Progenitor cell of endocrine pancreas (in vitro differentiated cells): ENCODE data around the gene KLHL17. TPM values are rescaled to one million over a fixed set of nuclear protein-coding genes. Genes with fewer than 3 reads are reported as not detected.

Experiments
- DNase-seq: peaks from one replicate; pipeline ENCODE4 v3.0.0; 2021; ENCODE audit warnings: low spot score; ENCODE audit not compliant: unreplicated experiment
- H3K27ac Mint-ChIP-seq: 2 replicates; pipeline ENCODE4 v1.8.0; 2021; ENCODE audit warnings: mild to moderate bottlenecking, moderate library complexity, mixed read lengths
- H3K27me3 Mint-ChIP-seq: 2 replicates; pipeline ENCODE4 v1.8.0; 2021; ENCODE audit warnings: mixed read lengths
- H3K36me3 Mint-ChIP-seq: 2 replicates; pipeline ENCODE4 v1.8.0; 2022; ENCODE audit warnings: mixed read lengths; ENCODE audit not compliant: insufficient read depth
- H3K4me1 Mint-ChIP-seq: 2 replicates; pipeline ENCODE4 v1.8.0; 2021; ENCODE audit warnings: low read depth, mixed read lengths
- H3K4me3 Mint-ChIP-seq: 2 replicates; pipeline ENCODE4 v1.8.0; 2021; ENCODE audit warnings: low read depth, mild to moderate bottlenecking, moderate library complexity, mixed read lengths
- H3K9me3 Mint-ChIP-seq: 2 replicates; pipeline ENCODE4 v1.8.0; 2021; ENCODE audit warnings: low read depth, mixed read lengths
- CTCF ChIP-seq: fragments of 200-600 bp; sonication (generic); IDR thresholded peaks from one replicate; pipeline ENCODE4 v1.5.0; 2021; ENCODE audit warnings: antibody characterized with exemption, mild to moderate bottlenecking; ENCODE audit not compliant: unreplicated experiment
- total RNA-seq: library from RNA; stranded (reverse); gene quantifications from 2 replicates; pipeline ENCODE4 v1.2.1, GENCODE V29; 2021

KLHL17 gene
- total RNA-seq, 1 donor from 2014 or later, result 45.3 TPM

DNA sequence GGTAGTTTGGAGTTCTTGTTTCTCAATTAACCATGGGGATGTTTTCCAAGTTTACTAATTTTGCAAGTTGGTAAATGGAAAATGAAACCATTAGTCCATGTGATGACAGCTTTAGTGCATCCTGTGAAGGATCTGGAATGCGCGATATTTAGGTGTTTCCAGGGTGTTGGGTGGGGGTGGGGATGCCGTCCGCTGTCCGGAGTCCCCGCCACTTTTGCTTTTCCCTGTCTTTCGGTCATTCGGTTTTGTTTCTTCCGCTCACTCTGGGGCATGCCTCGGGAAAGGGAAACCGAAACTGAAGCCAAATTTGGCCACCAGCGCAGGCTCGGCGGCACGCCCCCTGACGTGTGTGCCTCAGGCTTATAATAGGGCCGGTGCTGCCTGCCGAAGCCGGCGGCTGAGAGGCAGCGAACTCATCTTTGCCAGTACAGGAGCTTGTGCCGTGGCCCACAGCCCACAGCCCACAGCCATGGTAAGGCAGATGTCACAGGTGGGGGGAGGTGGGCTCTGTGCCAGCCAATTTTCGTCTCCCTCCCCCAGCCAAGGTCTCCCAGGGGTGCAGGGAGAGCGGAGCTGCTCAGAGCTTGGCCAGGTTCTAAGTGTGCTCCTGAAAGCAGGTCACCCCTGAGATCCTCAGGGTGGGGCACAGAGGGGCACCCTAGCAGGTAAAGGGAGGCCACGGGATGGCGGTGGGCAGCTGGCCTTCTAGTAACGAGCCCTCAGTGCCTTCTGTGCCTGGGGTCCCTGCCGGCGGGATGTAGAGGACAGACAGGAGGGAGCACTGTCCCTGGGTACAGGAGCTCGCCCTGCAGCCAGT is 52.9 kb downstream of the KLHL17 start, which contains the start of gene ISG15:
Gene ISG15, plus strand, starts transcription at position 393 of the 817 bp plus-strand sequence. Its CDS starts 77 bp downstream, at position 470.
- H3K27me3 Mint-ChIP-seq, result peaks cover 3% of the 10 kb centered on the region
- peaks cover 4% of the 10 kb centered on the region for H3K9me3 Mint-ChIP-seq
- H3K4me3 Mint-ChIP-seq, result peak within 1 kb of the TSS; percentile 77
- peak; percentile 42 for DNase-seq
- TF ChIP-seq CTCF, result no peak
- peaks cover 8% of the 10 kb centered on the region for H3K36me3 Mint-ChIP-seq
- H3K4me1 Mint-ChIP-seq, result peaks cover 13% of the 10 kb centered on the region
- H3K27ac Mint-ChIP-seq, result peak within 1 kb of the TSS; percentile 92

DNA sequence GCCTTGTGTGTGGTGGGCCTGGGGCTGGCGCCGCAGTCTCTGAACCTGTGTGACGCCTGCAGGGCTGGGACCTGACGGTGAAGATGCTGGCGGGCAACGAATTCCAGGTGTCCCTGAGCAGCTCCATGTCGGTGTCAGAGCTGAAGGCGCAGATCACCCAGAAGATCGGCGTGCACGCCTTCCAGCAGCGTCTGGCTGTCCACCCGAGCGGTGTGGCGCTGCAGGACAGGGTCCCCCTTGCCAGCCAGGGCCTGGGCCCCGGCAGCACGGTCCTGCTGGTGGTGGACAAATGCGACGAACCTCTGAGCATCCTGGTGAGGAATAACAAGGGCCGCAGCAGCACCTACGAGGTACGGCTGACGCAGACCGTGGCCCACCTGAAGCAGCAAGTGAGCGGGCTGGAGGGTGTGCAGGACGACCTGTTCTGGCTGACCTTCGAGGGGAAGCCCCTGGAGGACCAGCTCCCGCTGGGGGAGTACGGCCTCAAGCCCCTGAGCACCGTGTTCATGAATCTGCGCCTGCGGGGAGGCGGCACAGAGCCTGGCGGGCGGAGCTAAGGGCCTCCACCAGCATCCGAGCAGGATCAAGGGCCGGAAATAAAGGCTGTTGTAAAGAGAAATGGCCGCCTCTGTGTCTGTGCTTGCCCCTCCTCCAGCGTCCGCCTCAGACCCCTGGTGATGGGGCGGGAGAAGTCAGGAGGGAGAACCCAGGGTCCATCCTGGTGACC is 53.7 kb downstream of the KLHL17 start:
- TF ChIP-seq CTCF, result no peak
- Mint-ChIP-seq H3K27ac (peak overlapping the region; percentile 92), H3K4me3 (peak overlapping the region; percentile 77), H3K36me3 (peaks cover 6% of the 10 kb centered on the region), H3K4me1 (peaks cover 13% of the 10 kb centered on the region), H3K27me3 (peaks cover under 1% of the 10 kb centered on the region), H3K9me3 (peaks cover 4% of the 10 kb centered on the region)
- peak; percentile 10 for DNase-seq

DNA sequence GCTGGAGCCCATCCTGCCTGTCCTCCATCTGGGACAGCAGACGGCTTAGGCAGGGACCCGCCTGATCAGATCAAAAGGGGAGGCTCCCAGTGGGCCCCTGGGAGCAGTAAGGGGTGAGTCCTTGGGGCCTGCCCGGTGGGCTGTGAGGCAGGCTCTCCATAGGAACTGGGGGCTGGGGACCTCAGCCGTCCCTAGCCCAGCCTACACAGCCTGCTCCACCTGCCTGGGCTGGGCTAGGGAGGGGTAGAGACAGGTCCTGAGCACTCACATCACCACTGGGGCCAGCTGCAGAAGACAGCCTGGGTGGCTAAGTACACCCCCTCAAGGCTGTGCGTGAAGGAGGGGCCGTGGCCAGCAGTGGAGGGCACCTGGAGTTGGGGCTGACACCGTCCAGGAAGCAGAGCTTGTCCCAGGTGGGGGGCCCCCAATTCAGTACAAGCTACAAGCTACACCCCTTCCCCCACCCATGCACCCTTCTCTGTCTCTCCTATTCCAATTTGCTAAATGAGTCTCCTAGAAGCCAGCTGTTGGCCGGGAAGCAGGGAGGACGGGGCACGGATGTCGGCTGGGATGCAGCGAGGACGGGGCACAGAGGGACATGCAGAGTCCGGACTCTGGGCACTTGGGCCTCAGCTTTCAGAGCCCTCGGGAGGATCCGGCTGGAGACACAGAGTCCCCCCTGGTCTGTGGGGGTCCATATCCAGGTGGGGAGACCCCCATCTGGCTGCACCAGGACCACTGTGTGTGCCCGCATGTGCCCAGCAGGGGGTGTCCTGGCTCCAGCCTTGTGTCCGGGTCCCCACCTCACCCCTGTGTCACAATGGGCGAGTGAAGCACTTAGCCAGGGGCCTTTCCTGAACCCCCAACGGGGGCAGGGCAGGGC is 54.7 kb downstream of the KLHL17 start:
- H3K4me3 Mint-ChIP-seq, result no peak overlapping the region
- H3K36me3 Mint-ChIP-seq, result peaks cover 5% of the 10 kb centered on the region
- H3K27ac Mint-ChIP-seq, result no peak overlapping the region
- peak; percentile 43 for TF ChIP-seq CTCF
- no peak for DNase-seq
- H3K4me1 Mint-ChIP-seq, result peaks cover 13% of the 10 kb centered on the region
- no peaks in the 10 kb centered on the region for H3K27me3 Mint-ChIP-seq
- H3K9me3 Mint-ChIP-seq, result peaks cover 4% of the 10 kb centered on the region

Other genes starting within 250 kb of the KLHL17 start
- gene SAMD11, start 36.7 kb upstream of the KLHL17 start, total RNA-seq, result 42.9 and 53.9 TPM in 2 replicates
- 71.9 and 78.2 TPM in 2 replicates for gene NOC2L, start 1.3 kb upstream of the KLHL17 start, total RNA-seq
- gene PLEKHN1, start 5.9 kb downstream of the KLHL17 start, total RNA-seq, result 1.1 and 1.9 TPM in 2 replicates
- not detected in 2 replicates for gene PERM1, start 21.5 kb downstream of the KLHL17 start, total RNA-seq
- 83.8 and 87.4 TPM in 2 replicates for gene HES4, start 39.5 kb downstream of the KLHL17 start, total RNA-seq
- 13.6 and 14.3 TPM in 2 replicates for gene ISG15, start 52.9 kb downstream of the KLHL17 start, total RNA-seq
- 330 and 335 TPM in 2 replicates for gene AGRN, start 59.5 kb downstream of the KLHL17 start, total RNA-seq
- gene RNF223, start 113.7 kb downstream of the KLHL17 start, total RNA-seq, result not detected in 2 replicates
- 21.3 and 23.2 TPM in 2 replicates for gene C1orf159, start 155.5 kb downstream of the KLHL17 start, total RNA-seq
- 5.0 and 5.5 TPM in 2 replicates for gene TTLL10, start 213.3 kb downstream of the KLHL17 start, total RNA-seq
- gene TNFRSF18, start 246.0 kb downstream of the KLHL17 start, total RNA-seq, result 0.48 TPM in 1 of 2 replicates, not detected in the other